Upper lobe of left lung (tissue), 6 donors: ENCODE data around the gene DUSP18. TPM values are rescaled to one million over a fixed set of nuclear protein-coding genes. Genes with fewer than 3 reads are reported as not detected.

ENCODE experiments used
- ATAC-seq, 2 donors: fragments of 200-7000 bp; cut with Tn5 transposase; one replicate each; pipeline ENCODE4 v1.9.1; 2022; ENCODE audit warnings: mild to moderate bottlenecking in 2 of 2, moderate library complexity in 2 of 2; ENCODE audit not compliant: low FRiP score in 2 of 2
- DNase-seq, 2 donors: peaks; one replicate each; pipeline ENCODE4 v3.0.0-alpha.2; 2019 to 2020
- H3K27ac ChIP-seq, 4 donors: fragments of 200-600 bp; sonication (generic); one replicate each; pipeline ENCODE4 v1.5.1; 2016 to 2019
- H3K27me3 ChIP-seq, 4 donors: fragments of 200-600 bp; sonication (generic); one replicate each; pipeline ENCODE4 v1.5.1; 2017 to 2019
- H3K36me3 ChIP-seq, 4 donors: fragments of 200-600 bp; sonication (generic); one replicate each; pipeline ENCODE4 v1.5.1; 2016 to 2019
- H3K4me1 ChIP-seq, 4 donors: fragments of 200-600 bp; sonication (generic); one replicate each; pipeline ENCODE4 v1.5.1; 2018 to 2019
- H3K4me3 ChIP-seq, 4 donors: fragments of 200-600 bp; sonication (generic); one replicate each; pipeline ENCODE4 v1.5.1; 2017 to 2019; ENCODE audit warnings: mild to moderate bottlenecking in 2 of 4, moderate library complexity in 1 of 4
- H3K9me3 ChIP-seq, 4 donors: fragments of 200-600 bp; sonication (generic); one replicate each; pipeline ENCODE4 v1.5.1; 2018 to 2019
- CTCF ChIP-seq, 6 experiments: fragments of 450-650 bp in 4 of 6; fragments of 200-600 bp in 2 of 6; sonication (generic) in 2 of 6; IDR thresholded peaks; one replicate each; pipeline ENCODE4 v1.5.1; 2016 to 2019; ENCODE audit warnings: antibody characterized with exemption in 6 of 6
- EP300 ChIP-seq, 4 donors: sonication (generic); formaldehyde crosslinking; IDR thresholded peaks; one replicate each; pipeline ENCODE4 v1.5.1; 2017; ENCODE audit warnings: antibody characterized with exemption in 4 of 4, control low read depth in 2 of 4
- POLR2A ChIP-seq, 4 donors: fragments of 450-650 bp; IDR thresholded peaks; one replicate each; pipeline ENCODE4 v1.5.1; 2016 to 2017; ENCODE audit warnings: antibody characterized with exemption in 4 of 4, mild to moderate bottlenecking in 2 of 4
- POLR2AphosphoS5 ChIP-seq, 2 donors: sonication (generic); formaldehyde crosslinking; IDR thresholded peaks; one replicate each; pipeline ENCODE4 v1.5.1; 2017; ENCODE audit warnings: antibody characterized with exemption in 2 of 2
- WGBS, 2 donors: methylation state at CpG; one replicate each; pipeline ENCODE4 v1.1.5; 2017 to 2018; 5-methylcytosine and 5-hydroxymethylcytosine counted together
- total RNA-seq, 6 donors: library from RNA; depleted of rRNA in 4 of 6; stranded (reverse); fragments of >200 nt in 4 of 6; gene quantifications; one replicate each; pipeline versions ENCODE4 v1.1.0 to v1.2.1, GENCODE V29; 2016 to 2021
- donor health status: DM: no; HTN: no; CAD: no; lungs with moderate emphysema.
- donor health status: DM: no; HTN: yes; CAD: no; lungs with severe emphysema.

The DUSP18 gene
- total RNA-seq, 6 donors from 2014 or later: 13.0 to 40.9 (median 29.4) TPM

GRCh38 chr22:30643055-30643875 is 24.4 kb downstream of the DUSP18 start:
- DNase-seq: no peak
- no peaks in the 10 kb centered on the region for H3K9me3 ChIP-seq
- no peaks in the 10 kb centered on the region for H3K4me1 ChIP-seq
- H3K27me3 ChIP-seq: no peaks in the 10 kb centered on the region
- ATAC-seq: no peak
- no peak overlapping the region for H3K27ac ChIP-seq
- TF ChIP-seq CTCF (IDR thresholded peaks at IDR 0.05): no peak
- no peak for TF ChIP-seq POLR2A (IDR thresholded peaks at IDR 0.05)
- no peak for TF ChIP-seq POLR2AphosphoS5 (IDR thresholded peaks at IDR 0.05)
- no peak for TF ChIP-seq EP300 (IDR thresholded peaks at IDR 0.05)
- H3K36me3 ChIP-seq: peaks cover 0 to 5% (median 0%) of the 10 kb centered on the region in 4 donors
- 86 to 92% methylated on average over 16 of the region's 16 CpGs for WGBS, 2 donors
- H3K4me3 ChIP-seq: no peak overlapping the region

GRCh38 chr22:30640839-30641430 is 26.7 kb downstream of the DUSP18 start:
- DNase-seq (no peak), ATAC-seq (no peak)
- no peak overlapping the region for H3K27ac ChIP-seq
- H3K4me1 ChIP-seq: peaks cover 15 to 23% (median 18%) of the 10 kb centered on the region in 4 donors
- WGBS, 2 donors: 86 to 87% methylated on average over 2 to 4 of the region's 4 CpGs
- TF ChIP-seq POLR2AphosphoS5 (IDR thresholded peaks at IDR 0.05) (no peak), CTCF (IDR thresholded peaks at IDR 0.05) (no peak), EP300 (IDR thresholded peaks at IDR 0.05) (no peak)
- H3K4me3 ChIP-seq: no peak overlapping the region
- no peaks in the 10 kb centered on the region for H3K27me3 ChIP-seq
- no peaks in the 10 kb centered on the region for H3K9me3 ChIP-seq
- H3K36me3 ChIP-seq: no peaks in the 10 kb centered on the region

- DNase-seq: no peak
- Histone ChIP-seq H3K4me1 (peaks cover 18 to 28% (median 20%) of the 10 kb centered on the region in 4 donors), H3K27me3 (no peaks in the 10 kb centered on the region), H3K4me3 (no peak overlapping the region), H3K27ac (no peak overlapping the region), H3K36me3 (no peaks in the 10 kb centered on the region), H3K9me3 (no peaks in the 10 kb centered on the region)
- no peak for ATAC-seq
- 94 to 100% methylated on average over 4 of the region's 4 CpGs for WGBS, 2 donors
- TF ChIP-seq EP300 (IDR thresholded peaks at IDR 0.05) (no peak), CTCF (IDR thresholded peaks at IDR 0.05) (no peak), POLR2A (IDR thresholded peaks at IDR 0.05) (no peak), POLR2AphosphoS5 (IDR thresholded peaks at IDR 0.05) (no peak)
Observed at GRCh38 chr22:30640361-30640760, 27.3 kb downstream of the DUSP18 start.

GRCh38 chr22:30637701-30638114 is 30.0 kb downstream of the DUSP18 start:
- peaks cover 28 to 42% (median 30%) of the 10 kb centered on the region in 4 donors for H3K4me1 ChIP-seq
- H3K27me3 ChIP-seq: no peaks in the 10 kb centered on the region
- no peaks in the 10 kb centered on the region for H3K36me3 ChIP-seq
- no peak for TF ChIP-seq EP300 (IDR thresholded peaks at IDR 0.05)
- TF ChIP-seq CTCF (IDR thresholded peaks at IDR 0.05): no peak
- TF ChIP-seq POLR2AphosphoS5 (IDR thresholded peaks at IDR 0.05): no peak
- no peak for TF ChIP-seq POLR2A (IDR thresholded peaks at IDR 0.05)
- H3K4me3 ChIP-seq: no peak overlapping the region
- DNase-seq: no peak
- ATAC-seq: no peak
- no peak overlapping the region for H3K27ac ChIP-seq
- no peaks in the 10 kb centered on the region for H3K9me3 ChIP-seq
- WGBS, 2 donors: 79 to 100% methylated on average over 1 of the region's 1 CpG
